ENCODE data around the gene BOC. TPM values are rescaled to one million over a fixed set of nuclear protein-coding genes. Genes with fewer than 3 reads are reported as not detected.

BOC gene
- total and polyA plus RNA-seq, 2 of the 13 experiments (the other 11 are each of a cell fraction or from before 2014, with no cell fraction given) = 0.04 TPM; not detected in 1

- FAIRE-seq (no peak), ATAC-seq (no peak), DNase-seq (ENCODE audit: low spot score) (no peak)
- ChIA-PET POLR2A (no interaction called here), CTCF (ENCODE audit: low intra/inter-chr PET ratio, low total read pairs) (no interaction called here)
- WGBS (ENCODE audit: low lambda C conversion rate) = 67% methylated on average over 6 of the region's 6 CpGs
- H3K9me3 ChIP-seq (ENCODE audit: low read length) = no peaks in the 10 kb centered on the region
- H3K9ac ChIP-seq (ENCODE audit: insufficient read depth, low read depth, low read length) = no peak overlapping the region
- no peak overlapping the region for H3K27ac ChIP-seq (ENCODE audit: extremely low read length, insufficient read depth, low read length)
- H2AFZ ChIP-seq (ENCODE audit: low read length) = no peak overlapping the region
- H3K4me3 ChIP-seq (replicated peaks in 1 of 3; ENCODE audit: insufficient read depth in 1 of 3, low read depth in 2 of 3, low read length in 3 of 3) = no peak overlapping the region
- H3K4me2 ChIP-seq (ENCODE audit: low read depth, low read length) = no peak overlapping the region
- H3K79me2 ChIP-seq (ENCODE audit: insufficient read depth, low read length) = no peaks in the 10 kb centered on the region
- no peaks in the 10 kb centered on the region for H3K36me3 ChIP-seq (replicated peaks in 1 of 2; ENCODE audit: control insufficient read depth in 1 of 2, insufficient read depth in 2 of 2, low read length in 2 of 2)
- H3K27me3 ChIP-seq (ENCODE audit: control insufficient read depth in 1 of 2, insufficient read depth in 2 of 2, low read length in 2 of 2) = no peaks in the 10 kb centered on the region
- in situ Hi-C loops (cut with HindIII; ENCODE audit: extremely low pct_ligation_motif_present, low pct_unique_long_range_greater_than_20kb) = no loop called here
- intact Hi-C loops (cut with micrococcal nuclease; ENCODE audit: unreplicated experiment) = no loop called here
- peaks cover 34% of the 10 kb centered on the region for H3K4me1 ChIP-seq (ENCODE audit: insufficient read depth, low read length)
- BruUV-seq (replicated peaks) = no TSS peak
- no peaks in the 10 kb centered on the region for H4K20me1 ChIP-seq (ENCODE audit: insufficient read depth, low read length)
- no peak for TF ChIP-seq ARHGAP35 (CRISPR knock-in tag; IDR thresholded peaks at IDR 0.05; ENCODE audit: borderline replicate concordance)
- no peak for TF ChIP-seq ZBTB7A (CRISPR knock-in tag; IDR thresholded peaks at IDR 0.05)
- no peak for TF ChIP-seq ZNF639 (CRISPR knock-in tag; conservative IDR thresholded peaks at IDR 0.05)
- TF ChIP-seq NPAS2 (CRISPR knock-in tag; IDR thresholded peaks at IDR 0.05; ENCODE audit: borderline replicate concordance) = no peak
- no peak for TF ChIP-seq KDM6A (CRISPR knock-in tag; IDR thresholded peaks at IDR 0.05; ENCODE audit: low read depth)
- TF ChIP-seq AGO2 (optimal IDR thresholded peaks at IDR 0.05; ENCODE audit: low read depth, low read length) = no peak
- no peak for TF ChIP-seq MBD4 (IDR thresholded peaks at IDR 0.05; ENCODE audit: borderline replicate concordance, low read length)
- TF ChIP-seq KDM5B (CRISPR knock-in tag; IDR thresholded peaks at IDR 0.05; ENCODE audit: borderline replicate concordance) = no peak
- TF ChIP-seq ZBTB44 (CRISPR knock-in tag; IDR thresholded peaks at IDR 0.05) = no peak
- TF ChIP-seq ZFP36L2 (CRISPR knock-in tag; IDR thresholded peaks at IDR 0.05) = no peak
- no peak for TF ChIP-seq ZNF629 (CRISPR knock-in tag; conservative IDR thresholded peaks at IDR 0.05)
- no peak for TF ChIP-seq CHD2 (IDR thresholded peaks at IDR 0.05; ENCODE audit: low read depth, low read length)
- no peak for TF ChIP-seq CTCF (CRISPR knock-in tag; IDR thresholded peaks at IDR 0.05)
- no peak for TF ChIP-seq TRIM22 (IDR thresholded peaks at IDR 0.05)
- TF ChIP-seq ZFP91 (CRISPR knock-in tag; IDR thresholded peaks at IDR 0.05; ENCODE audit: borderline replicate concordance) = no peak
- TF ChIP-seq ZBTB1 (CRISPR knock-in tag; IDR thresholded peaks at IDR 0.05; ENCODE audit: borderline replicate concordance) = no peak
- no peak for TF ChIP-seq ZNF569 (CRISPR knock-in tag; IDR thresholded peaks at IDR 0.05; ENCODE audit: borderline replicate concordance)
These were observed 80.2 kb downstream of the BOC start for GRCh38 chr3:113291572-113291971.

Measured in HepG2 (cell line).